ENCODE results near the gene PTPRK.

Gene PTPRK

GRCh38 chr6:128111096-128111495 lies 409.3 kb downstream of the PTPRK start:
- no peak for DNase-seq (ENCODE audit: extremely low read depth in 1 of 2, low read depth in 1 of 2)

- DNase-seq (ENCODE audit: extremely low read depth in 1 of 2, low read depth in 1 of 2), result no peak
Measured at GRCh38 chr6:128107682-128108081, 412.7 kb downstream of the PTPRK start.

- no peak for DNase-seq (ENCODE audit: extremely low read depth in 1 of 2, low read depth in 1 of 2)
Measured at GRCh38 chr6:128099571-128100197, 420.7 kb downstream of the PTPRK start.

GRCh38 chr6:128098000-128098581 lies 422.3 kb downstream of the PTPRK start:
- no peak for DNase-seq (ENCODE audit: extremely low read depth in 1 of 2, low read depth in 1 of 2)

GRCh38 chr6:128097009-128097408 lies 423.4 kb downstream of the PTPRK start:
- no peak for DNase-seq (ENCODE audit: extremely low read depth in 1 of 2, low read depth in 1 of 2)

DNA sequence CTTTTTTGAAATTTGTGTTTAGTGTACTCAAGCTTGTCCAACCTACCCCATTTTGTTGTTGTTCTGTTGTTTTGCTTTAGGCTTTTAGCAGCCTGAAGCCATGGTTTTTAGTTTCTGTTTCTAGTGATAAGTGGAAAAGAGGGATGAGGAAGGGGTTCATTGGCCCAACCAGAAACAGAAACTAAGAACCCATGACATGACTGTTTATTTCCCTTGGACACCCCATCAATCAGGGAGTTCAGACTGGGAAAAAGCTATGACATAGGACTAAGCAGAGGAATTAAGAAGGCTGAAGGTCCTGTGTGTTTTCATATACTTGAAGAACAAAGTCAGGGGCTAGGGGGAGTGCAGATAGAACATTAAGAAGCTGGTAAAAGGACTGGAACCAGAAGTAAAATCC lies 425.0 kb downstream of the PTPRK start:
- no peak for DNase-seq (ENCODE audit: extremely low read depth in 1 of 2, low read depth in 1 of 2)

DNA sequence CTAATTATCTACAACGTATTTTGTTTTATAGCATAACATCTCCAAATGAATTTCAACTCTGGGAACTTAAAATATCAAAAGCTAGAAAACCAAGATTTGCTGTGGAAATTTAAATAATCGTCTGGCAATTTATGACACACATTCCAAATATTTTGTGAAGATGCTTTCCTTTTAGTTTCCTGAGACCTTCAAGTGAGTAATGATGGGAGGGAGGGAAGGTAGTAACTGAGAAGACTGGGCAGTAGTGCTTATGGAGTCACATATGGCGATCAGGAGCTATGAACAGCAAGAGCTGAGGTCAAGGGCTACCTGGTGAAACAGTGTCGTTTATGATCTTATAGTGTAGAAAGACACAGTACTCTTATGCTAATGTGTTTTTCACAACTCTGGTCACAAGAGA lies 441.4 kb downstream of the PTPRK start:
- DNase-seq (ENCODE audit: extremely low read depth in 1 of 2, low read depth in 1 of 2), result no peak

GRCh38 chr6:128078276-128078675 lies 442.1 kb downstream of the PTPRK start:
- no peak for DNase-seq (ENCODE audit: extremely low read depth in 1 of 2, low read depth in 1 of 2)

DNA sequence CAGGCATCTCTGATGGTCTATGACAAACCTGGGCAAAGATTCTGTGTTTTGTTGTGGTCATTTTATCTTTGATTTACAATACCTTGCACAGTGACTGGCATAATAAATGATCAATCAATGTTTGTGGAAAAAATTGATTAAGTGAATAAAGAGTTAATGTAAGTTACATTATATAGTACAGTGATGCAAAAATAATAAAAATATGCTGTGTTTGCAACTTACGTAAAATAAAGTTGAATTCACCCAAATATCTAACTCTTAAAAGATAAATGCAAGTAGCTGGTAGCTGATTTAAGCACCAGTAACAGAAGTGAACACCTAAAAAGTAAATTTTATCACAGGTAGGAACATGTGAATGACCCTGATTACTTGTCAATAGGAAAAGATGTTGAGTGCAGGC lies 443.6 kb downstream of the PTPRK start:
- DNase-seq (ENCODE audit: extremely low read depth in 1 of 2, low read depth in 1 of 2), result no peak

DNA sequence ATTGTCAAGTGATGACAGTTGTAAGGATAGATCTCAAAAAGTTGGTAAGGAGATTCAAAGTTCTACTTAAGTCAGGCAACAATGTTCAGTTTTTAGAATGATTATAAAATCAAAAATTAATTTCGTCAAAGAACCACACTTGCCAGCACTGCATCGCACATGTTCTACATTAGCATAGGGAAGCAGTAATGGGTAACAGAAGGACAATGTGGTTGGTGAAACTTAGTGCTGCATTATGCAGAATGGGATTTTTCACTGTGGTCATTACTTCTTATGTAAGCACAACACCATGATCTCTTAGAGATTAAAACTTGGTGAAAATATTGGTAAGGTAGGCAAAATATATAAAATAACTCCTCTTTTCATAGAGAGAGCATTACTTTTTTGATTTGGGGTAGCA lies 445.8 kb downstream of the PTPRK start:
- no peak for DNase-seq (ENCODE audit: extremely low read depth in 1 of 2, low read depth in 1 of 2)

DNA sequence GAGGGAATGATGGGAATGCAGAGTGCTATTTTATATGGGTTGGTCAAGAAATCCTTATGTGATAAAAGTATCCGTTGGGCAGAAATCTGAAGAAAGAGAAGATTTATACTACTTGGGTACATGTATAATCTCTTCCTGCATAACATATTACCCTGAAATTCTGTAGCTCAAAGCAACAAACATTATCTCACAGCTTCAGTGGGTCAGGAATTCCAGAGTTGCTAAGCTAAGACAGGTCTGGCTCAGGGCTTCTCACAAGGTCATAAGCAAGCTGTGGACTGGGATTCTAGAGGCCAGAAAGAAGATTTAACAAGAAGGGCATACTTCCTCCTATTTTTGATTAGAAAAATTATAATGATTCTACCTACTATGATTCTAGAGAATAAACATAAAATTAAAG lies 447.0 kb downstream of the PTPRK start:
- DNase-seq (ENCODE audit: extremely low read depth in 1 of 2, low read depth in 1 of 2), result no peak

GRCh38 chr6:128071212-128071611 lies 449.2 kb downstream of the PTPRK start:
- no peak for DNase-seq (ENCODE audit: extremely low read depth in 1 of 2, low read depth in 1 of 2)

GRCh38 chr6:128070406-128070805 lies 450.0 kb downstream of the PTPRK start:
- DNase-seq (ENCODE audit: extremely low read depth in 1 of 2, low read depth in 1 of 2), result no peak

DNA sequence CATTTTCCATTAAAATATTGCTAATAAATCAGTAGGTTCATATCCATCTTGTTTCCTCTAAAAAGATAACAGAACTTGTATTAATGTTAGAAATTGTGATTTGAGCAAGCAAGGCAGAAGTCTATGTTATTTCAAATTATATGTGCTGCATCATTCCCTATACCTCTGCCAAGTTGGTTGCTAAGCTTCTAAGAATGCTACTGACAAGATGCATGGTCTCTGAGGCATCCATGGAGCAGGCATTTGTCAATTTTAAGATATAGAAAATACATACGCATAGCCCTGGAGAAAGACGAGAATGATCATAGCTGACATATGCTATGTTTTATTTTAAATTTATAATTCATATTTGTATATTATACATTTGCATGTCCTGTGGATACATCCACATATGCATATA lies 451.2 kb downstream of the PTPRK start:
- no peak for DNase-seq (ENCODE audit: extremely low read depth in 1 of 2, low read depth in 1 of 2)

GRCh38 chr6:128068119-128068479 lies 452.3 kb downstream of the PTPRK start:
- DNase-seq (ENCODE audit: extremely low read depth in 1 of 2, low read depth in 1 of 2), result no peak

GRCh38 chr6:128067446-128068118 lies 452.8 kb downstream of the PTPRK start:
- DNase-seq (ENCODE audit: extremely low read depth in 1 of 2, low read depth in 1 of 2), result no peak

DNA sequence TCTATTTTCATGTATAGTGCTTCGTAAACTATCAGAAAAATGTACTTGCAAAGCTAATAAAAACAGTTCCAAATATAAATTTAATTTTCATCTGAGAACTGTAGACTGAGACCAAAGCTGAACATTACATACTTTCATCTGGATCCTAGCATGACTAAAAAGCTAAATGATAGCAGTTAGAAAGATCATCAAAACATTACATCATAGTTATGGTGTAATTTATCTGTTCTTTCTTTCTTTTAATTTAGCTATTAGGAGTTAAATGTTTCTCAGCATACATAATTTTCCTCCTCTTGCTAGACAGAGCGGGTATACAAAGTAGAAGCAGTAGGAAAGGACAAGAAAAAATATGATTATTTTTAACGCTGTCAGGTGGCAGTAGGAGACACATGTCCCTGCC lies 455.3 kb downstream of the PTPRK start:
- no peak for DNase-seq (ENCODE audit: extremely low read depth in 1 of 2, low read depth in 1 of 2)

DNA sequence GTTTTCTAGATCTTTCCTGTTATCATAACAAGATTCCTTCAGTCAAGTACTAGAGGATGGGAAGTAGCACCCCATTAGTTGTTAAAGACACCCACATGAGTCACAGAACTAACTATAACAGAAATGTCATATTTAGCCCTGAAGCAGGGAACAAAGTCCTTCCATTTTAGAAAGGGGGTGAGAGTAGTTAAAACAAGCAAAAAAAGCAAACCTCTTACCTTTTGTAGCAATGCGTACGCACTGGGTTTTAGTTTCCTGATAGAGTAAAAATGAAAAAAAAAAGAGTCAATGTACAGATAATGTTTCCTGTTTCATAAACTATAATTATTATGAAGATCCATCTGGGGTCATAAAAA lies 455.9 kb downstream of the PTPRK start:
- DNase-seq (ENCODE audit: extremely low read depth in 1 of 2, low read depth in 1 of 2), result no peak

DNA sequence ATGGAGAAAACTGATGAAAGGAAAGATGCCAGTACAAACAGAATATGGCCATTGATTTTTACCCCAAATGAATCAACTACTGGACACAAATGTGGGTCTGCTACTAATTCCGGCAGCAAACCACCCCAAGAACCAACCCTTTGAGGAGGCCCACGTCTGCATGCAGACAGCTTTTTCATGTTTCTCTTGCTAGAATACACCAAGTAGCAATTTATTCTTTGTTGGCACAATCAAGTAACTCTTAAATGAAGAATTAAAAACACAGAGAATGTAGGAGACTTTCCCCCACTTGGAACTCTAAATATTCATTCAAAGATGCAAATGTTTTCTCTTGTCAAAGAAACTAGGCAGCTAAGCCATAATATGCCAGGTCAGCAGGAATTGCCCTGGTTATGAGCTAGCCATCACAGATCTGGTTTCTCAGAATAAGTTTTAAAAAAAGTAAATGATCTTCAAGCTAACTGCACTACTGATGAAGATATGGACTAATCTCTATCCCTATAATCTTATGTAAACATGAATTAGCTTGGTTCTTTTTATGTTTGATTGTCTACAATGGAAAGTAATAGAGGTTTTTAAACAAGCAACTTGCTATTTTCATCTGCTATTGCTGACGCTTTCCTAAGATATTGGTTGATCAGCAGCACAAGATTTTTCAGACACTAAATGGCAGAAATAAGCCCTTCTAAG lies 456.4 kb downstream of the PTPRK start:
- no peak for DNase-seq (ENCODE audit: extremely low read depth in 1 of 2, low read depth in 1 of 2)

DNA sequence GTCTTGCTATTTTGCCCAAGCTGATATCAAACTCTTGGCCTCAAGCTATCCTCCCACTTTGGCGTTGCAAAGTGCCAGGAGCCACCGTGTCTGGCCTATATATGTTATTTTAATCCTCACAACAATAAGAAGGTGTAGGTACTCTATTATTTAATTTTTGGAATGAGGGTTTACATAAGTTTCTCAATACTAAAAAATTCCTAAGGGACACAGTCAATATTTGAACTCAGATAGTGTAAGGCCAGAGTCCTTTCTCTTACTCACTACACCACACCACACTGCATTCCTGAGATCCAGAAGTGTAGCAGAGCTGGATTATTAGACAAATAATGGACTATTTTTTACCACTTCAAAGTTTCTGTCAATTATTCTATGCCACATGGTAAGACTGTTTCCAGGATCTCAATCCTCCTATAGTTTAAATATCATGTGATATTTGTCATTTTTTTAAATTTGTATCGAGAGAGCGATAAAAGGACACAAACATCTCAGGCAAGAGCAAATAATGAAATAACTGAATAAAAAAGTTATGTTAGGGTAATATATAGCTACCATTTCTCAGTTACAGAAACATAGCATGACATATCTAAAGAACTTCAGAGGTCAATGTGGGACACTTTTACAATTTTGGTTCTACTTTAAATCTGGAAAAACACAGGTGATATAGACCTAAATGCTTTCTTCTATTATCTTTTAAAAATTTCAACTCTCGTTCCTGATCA lies 457.4 kb downstream of the PTPRK start:
- no peak for DNase-seq (ENCODE audit: extremely low read depth in 1 of 2, low read depth in 1 of 2)

GRCh38 chr6:128057946-128058345 lies 462.5 kb downstream of the PTPRK start:
- DNase-seq (ENCODE audit: extremely low read depth in 1 of 2, low read depth in 1 of 2), result no peak
